ENCODE measurements around the gene HIRA. TPM values are rescaled to one million over a fixed set of nuclear protein-coding genes. Genes with fewer than 3 reads are reported as not detected.
"Not testable (repeated sequence)": the region's sequence is repeated elsewhere in the genome, so short reads cannot be mapped to it uniquely, and the experiment has no call there.

HIRA gene
- polyA plus RNA-seq, 3 donors, result 1.8 to 20.7 (median 2.6) TPM

GRCh38 chr22:19367763-19368367, 63.7 kb downstream of the HIRA start:
- H3K4me1 Mint-ChIP-seq, result no peaks in the 10 kb centered on the region
- no CpG with 5 or more reads among the region's 3 CpGs for WGBS (ENCODE audit: insufficient coverage)
- Histone ChIP-seq H2AFZ (ENCODE audit: insufficient read depth, low read depth, low read length, poor library complexity, severe bottlenecking) (no peak overlapping the region), H3K4me2 (replicated peaks; ENCODE audit: extremely low read depth, low read length, poor library complexity, severe bottlenecking) (no peak overlapping the region), H3K4me1 (ENCODE audit: control insufficient read depth in 1 of 2, insufficient read depth in 2 of 2, low read length in 2 of 2) (no peaks in the 10 kb centered on the region), H3K36me3 (replicated peaks in 1 of 2; ENCODE audit: control insufficient read depth in 1 of 2, insufficient read depth in 2 of 2, low read length in 2 of 2) (peaks cover 79 to 97% of the 10 kb centered on the region in 2 donors), H3K27ac (ENCODE audit: low read depth in 1 of 2, low read length in 2 of 2) (no peak overlapping the region), H3K4me3 (replicated peaks in 1 of 3; ENCODE audit: low read depth in 2 of 3, low read length in 3 of 3) (no peak overlapping the region), H4K20me1 (ENCODE audit: insufficient read depth, low read length) (no peaks in the 10 kb centered on the region), H3K9ac (ENCODE audit: insufficient read depth, low read length, poor library complexity, severe bottlenecking) (no peak overlapping the region), H3K9me3 (replicated peaks in 1 of 2; ENCODE audit: control insufficient read depth in 1 of 2, insufficient read depth in 1 of 2, low read length in 2 of 2) (no peaks in the 10 kb centered on the region), H3K27me3 (ENCODE audit: control insufficient read depth in 2 of 2, insufficient read depth in 2 of 2, low read length in 2 of 2) (no peaks in the 10 kb centered on the region), H3K79me2 (ENCODE audit: insufficient read depth, low read length) (no peaks in the 10 kb centered on the region)
- no peaks in the 10 kb centered on the region for H3K27me3 Mint-ChIP-seq (ENCODE audit: low read depth in 3 of 3)
- no peaks in the 10 kb centered on the region for H3K9me3 Mint-ChIP-seq
- no peak for DNase-seq
- peak overlapping the region in 4 of 7 donors; percentile 5 to 63 (median 52) for H3K27ac Mint-ChIP-seq
- H3K4me3 Mint-ChIP-seq, result no peak overlapping the region
- intact Hi-C loops (cut with micrococcal nuclease), result no loop called here
- TF ChIP-seq CTCF (IDR thresholded peaks at IDR 0.05), result no peak
- H3K36me3 Mint-ChIP-seq, result peaks cover 67 to 90% of the 10 kb centered on the region in 2 donors

- H3K9ac ChIP-seq (ENCODE audit: insufficient read depth, low read length, poor library complexity, severe bottlenecking); H3K4me2 ChIP-seq (replicated peaks; ENCODE audit: extremely low read depth, low read length, poor library complexity, severe bottlenecking); H4K20me1 ChIP-seq (ENCODE audit: insufficient read depth, low read length); H3K9me3 ChIP-seq (replicated peaks in 1 of 2; ENCODE audit: control insufficient read depth in 1 of 2, insufficient read depth in 1 of 2, low read length in 2 of 2); H3K27me3 ChIP-seq (ENCODE audit: control insufficient read depth in 2 of 2, insufficient read depth in 2 of 2, low read length in 2 of 2); H3K4me3 ChIP-seq (replicated peaks in 1 of 3; ENCODE audit: low read depth in 2 of 3, low read length in 3 of 3); H3K4me3 Mint-ChIP-seq; H3K27me3 Mint-ChIP-seq (ENCODE audit: low read depth in 3 of 3); intact Hi-C loops (cut with micrococcal nuclease); H3K27ac ChIP-seq (ENCODE audit: low read depth in 1 of 2, low read length in 2 of 2); H2AFZ ChIP-seq (ENCODE audit: insufficient read depth, low read depth, low read length, poor library complexity, severe bottlenecking); DNase-seq; H3K79me2 ChIP-seq (ENCODE audit: insufficient read depth, low read length); H3K4me1 ChIP-seq (ENCODE audit: control insufficient read depth in 1 of 2, insufficient read depth in 2 of 2, low read length in 2 of 2); H3K9me3 Mint-ChIP-seq; H3K4me1 Mint-ChIP-seq: not testable (repeated sequence)
- peaks cover 73 to 87% of the 10 kb centered on the region in 2 donors for H3K36me3 Mint-ChIP-seq
- peak overlapping the region in 1 of 7 donors; percentile 43 for H3K27ac Mint-ChIP-seq
- peaks cover 82 to 98% of the 10 kb centered on the region in 2 donors for H3K36me3 ChIP-seq (replicated peaks in 1 of 2; ENCODE audit: control insufficient read depth in 1 of 2, insufficient read depth in 2 of 2, low read length in 2 of 2)
- no CpG with 5 or more reads among the region's 7 CpGs for WGBS (ENCODE audit: insufficient coverage)
These were observed 68.0 kb downstream of the HIRA start for GRCh38 chr22:19363541-19363940.
